HG03565 (cell line): ENCODE data around the gene PXYLP1.

Source experiments
- ATAC-seq: cut with Tn5 transposase; IDR thresholded peaks from one replicate; pipeline ENCODE4 v1.9.1; 2021; ENCODE audit warnings: mild to moderate bottlenecking, moderate library complexity; ENCODE audit not compliant: unreplicated experiment

Gene PXYLP1

DNA sequence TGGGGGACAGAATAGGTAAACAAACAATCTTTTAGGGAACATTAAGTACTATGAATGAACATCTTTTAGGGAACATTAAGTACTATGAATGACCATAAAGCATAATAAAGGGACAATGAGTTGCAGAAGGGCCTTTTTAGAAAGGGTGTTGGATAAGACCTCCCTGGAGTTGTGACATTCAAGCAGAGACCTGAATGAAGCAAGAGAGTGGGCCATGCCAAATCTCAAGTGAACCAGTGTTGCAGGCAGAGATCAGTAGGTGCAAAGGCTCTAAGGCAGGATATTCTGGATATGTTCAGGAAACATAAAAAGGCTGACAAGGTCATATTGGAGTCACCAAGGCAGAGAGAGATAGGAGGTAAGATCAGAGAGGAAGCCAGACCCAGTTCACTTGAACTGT, 107.3 kb downstream of the PXYLP1 start:
- no peak for ATAC-seq

DNA sequence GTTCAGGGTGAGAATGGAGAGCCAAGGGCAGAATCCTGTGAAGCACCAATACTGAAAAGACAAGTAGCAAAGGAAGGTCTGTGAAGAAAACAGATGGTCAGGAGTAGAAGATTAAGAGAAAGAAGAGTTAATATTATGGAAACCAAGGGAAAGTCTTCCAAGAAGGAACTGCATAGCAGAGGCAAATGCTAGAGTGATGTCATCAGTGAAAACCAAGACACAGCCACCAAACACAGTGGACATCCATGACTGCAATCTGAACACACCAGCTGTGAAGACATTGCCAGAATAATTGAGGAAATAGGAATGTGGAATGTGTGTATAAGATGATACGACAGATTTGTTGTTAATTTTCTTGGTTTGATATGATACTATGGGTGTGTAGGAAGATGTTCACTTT, 109.9 kb downstream of the PXYLP1 start:
- ATAC-seq: no peak

DNA sequence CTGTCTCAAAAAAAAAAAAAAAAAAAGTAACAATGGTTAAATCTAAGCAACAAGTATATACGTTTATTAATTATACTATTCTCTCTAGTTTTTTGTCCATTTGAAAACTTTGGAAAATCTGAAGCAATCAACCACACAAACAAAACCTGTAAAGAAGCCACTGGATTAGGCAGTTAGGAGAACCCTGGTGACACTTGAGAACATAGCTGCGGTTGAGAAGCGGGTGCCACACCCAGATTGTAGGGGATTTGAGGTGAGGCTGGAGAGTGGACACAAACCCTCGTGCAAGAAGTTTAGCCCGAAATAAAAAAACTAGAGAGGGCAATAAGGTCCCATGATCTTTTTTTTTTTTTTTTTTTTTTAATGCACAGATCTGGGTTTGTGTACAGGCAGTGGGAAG, 110.8 kb downstream of the PXYLP1 start:
- no peak for ATAC-seq

DNA sequence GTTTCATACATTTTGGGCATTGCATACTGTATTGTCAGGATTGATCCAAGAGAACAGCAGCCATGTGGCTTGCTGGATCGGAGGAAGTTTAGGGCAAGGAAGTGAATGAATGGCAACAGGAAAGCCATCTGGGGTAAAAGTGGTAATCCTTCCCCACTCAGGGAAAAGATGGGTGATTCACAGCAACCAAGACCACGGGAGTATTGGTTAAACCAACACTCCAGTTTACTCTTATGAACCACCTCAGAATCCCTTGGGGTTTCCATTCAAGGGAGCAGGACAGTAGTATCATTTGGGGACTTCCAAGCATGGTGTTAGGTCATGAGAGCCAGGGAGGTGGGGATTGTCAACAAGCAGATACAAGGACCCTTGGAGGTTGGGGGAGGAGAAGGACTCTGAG, 111.5 kb downstream of the PXYLP1 start:
- ATAC-seq: no peak

- no peak for ATAC-seq
Observed at GRCh38 chr3:141343865-141344271, 112.2 kb downstream of the PXYLP1 start.
